Measurements from ENCODE around the gene LMNTD1.

The LMNTD1 gene

DNA sequence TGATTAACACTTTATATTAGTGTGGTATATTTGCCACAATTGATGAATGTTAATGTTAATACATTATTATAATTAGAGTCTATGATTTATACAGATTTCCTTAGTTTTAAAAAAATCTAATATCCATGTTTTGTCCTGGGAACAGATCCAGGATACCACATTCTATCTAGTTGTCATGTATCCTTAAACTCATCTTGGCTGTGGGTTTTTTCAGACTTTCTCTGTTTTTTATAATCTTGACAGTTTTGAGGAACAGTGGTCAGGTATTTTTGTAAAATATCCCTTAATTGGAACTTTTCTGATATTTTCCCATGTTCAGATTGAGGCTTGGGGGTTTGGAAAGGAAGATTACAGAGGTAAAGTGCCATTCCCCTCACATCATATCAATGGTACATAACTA is 104.1 kb downstream of the LMNTD1 start:
- Histone ChIP-seq H4K8ac (ENCODE audit: low read depth, low read length) (no peak overlapping the region), H2BK120ac (ENCODE audit: low read depth, low read length) (no peak overlapping the region), H3K9ac (ENCODE audit: low read length) (no peak overlapping the region), H3K4ac (ENCODE audit: low read depth, low read length) (no peak overlapping the region), H3K18ac (ENCODE audit: low read length) (no peak overlapping the region), H3K27me3 (ENCODE audit: insufficient read depth, low read length, poor library complexity) (no peaks in the 10 kb centered on the region), H3K79me1 (ENCODE audit: low read length) (no peaks in the 10 kb centered on the region), H3K23ac (ENCODE audit: low read length) (no peak overlapping the region), H3K4me1 (ENCODE audit: control insufficient read depth, low read depth, low read length) (no peaks in the 10 kb centered on the region), H2BK15ac (replicated peaks; ENCODE audit: low read depth) (no peak overlapping the region), H2BK5ac (ENCODE audit: low read length) (no peak overlapping the region), H2AK5ac (ENCODE audit: low read length) (no peak overlapping the region), H3K4me2 (ENCODE audit: low read length) (no peak overlapping the region), H3K4me3 (ENCODE audit: low read length) (no peak overlapping the region), H3K27ac (ENCODE audit: low read depth, low read length) (no peak overlapping the region), H3K36me3 (ENCODE audit: control insufficient read depth, insufficient read depth, low read length) (no peaks in the 10 kb centered on the region), H3K79me2 (ENCODE audit: control insufficient read depth, insufficient read depth, low read length) (no peaks in the 10 kb centered on the region), H4K5ac (ENCODE audit: low read length) (no peak overlapping the region), H3K56ac (ENCODE audit: low read length) (no peak overlapping the region)
- no peak for DNase-seq

DNA sequence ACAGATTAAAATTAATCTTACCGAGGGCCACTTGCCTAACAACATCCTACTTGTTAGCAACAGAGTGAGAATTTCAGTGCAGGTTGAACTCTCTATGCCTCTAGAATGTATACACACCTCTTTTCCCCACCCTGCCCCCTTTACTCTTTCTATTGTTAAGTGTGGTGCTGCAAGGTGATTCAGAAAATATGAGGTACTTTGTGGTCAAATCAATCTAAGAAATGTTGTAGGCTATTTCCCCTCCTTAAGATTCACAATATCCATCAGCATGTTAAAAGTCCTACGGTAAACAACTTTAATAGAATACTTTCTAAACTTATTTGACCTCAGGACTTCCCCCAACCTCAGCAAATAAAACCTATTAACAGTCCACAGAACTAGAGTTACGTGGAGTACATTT is 106.0 kb downstream of the LMNTD1 start:
- no CpG with 5 or more reads among the region's 3 CpGs for WGBS (ENCODE audit: extremely low coverage, insufficient coverage, low lambda C conversion rate)

GRCh38 chr12:25438638-25439037 is 114.4 kb downstream of the LMNTD1 start:
- H2BK15ac ChIP-seq (replicated peaks; ENCODE audit: low read depth), result no peak overlapping the region
- H3K4me2 ChIP-seq (ENCODE audit: low read length), result no peak overlapping the region
- H2BK120ac ChIP-seq (ENCODE audit: low read depth, low read length), result no peak overlapping the region
- H3K18ac ChIP-seq (ENCODE audit: low read length), result no peak overlapping the region
- WGBS (ENCODE audit: extremely low coverage, insufficient coverage, low lambda C conversion rate), result no CpG with 5 or more reads among the region's 1 CpG
- H4K5ac ChIP-seq (ENCODE audit: low read length), result no peak overlapping the region
- no peaks in the 10 kb centered on the region for H3K79me1 ChIP-seq (ENCODE audit: low read length)
- H3K36me3 ChIP-seq (ENCODE audit: control insufficient read depth, insufficient read depth, low read length), result no peaks in the 10 kb centered on the region
- H3K27ac ChIP-seq (ENCODE audit: low read depth, low read length), result no peak overlapping the region
- H3K27me3 ChIP-seq (ENCODE audit: insufficient read depth, low read length, poor library complexity), result no peaks in the 10 kb centered on the region
- H3K4me1 ChIP-seq (ENCODE audit: control insufficient read depth, low read depth, low read length), result no peaks in the 10 kb centered on the region
- H3K4me3 ChIP-seq (ENCODE audit: low read length), result no peak overlapping the region
- no peak overlapping the region for H3K4ac ChIP-seq (ENCODE audit: low read depth, low read length)
- DNase-seq, result no peak
- no peak overlapping the region for H3K56ac ChIP-seq (ENCODE audit: low read length)
- no peak overlapping the region for H3K9ac ChIP-seq (ENCODE audit: low read length)
- no peak overlapping the region for H2AK5ac ChIP-seq (ENCODE audit: low read length)
- no peak overlapping the region for H2BK5ac ChIP-seq (ENCODE audit: low read length)
- H4K8ac ChIP-seq (ENCODE audit: low read depth, low read length), result no peak overlapping the region
- H3K23ac ChIP-seq (ENCODE audit: low read length), result no peak overlapping the region
- no peaks in the 10 kb centered on the region for H3K79me2 ChIP-seq (ENCODE audit: control insufficient read depth, insufficient read depth, low read length)

More for the DNA sequence above, 106.0 kb downstream of the LMNTD1 start:
- no peak for DNase-seq
- no peak overlapping the region for H2AK5ac ChIP-seq (ENCODE audit: low read length)
- no peak overlapping the region for H2BK5ac ChIP-seq (ENCODE audit: low read length)
- no peaks in the 10 kb centered on the region for H3K4me1 ChIP-seq (ENCODE audit: control insufficient read depth, low read depth, low read length)
- H3K4me2 ChIP-seq (ENCODE audit: low read length), result no peak overlapping the region
- no peak overlapping the region for H3K18ac ChIP-seq (ENCODE audit: low read length)
- no peak overlapping the region for H3K23ac ChIP-seq (ENCODE audit: low read length)
- no peak overlapping the region for H2BK120ac ChIP-seq (ENCODE audit: low read depth, low read length)
- H3K79me2 ChIP-seq (ENCODE audit: control insufficient read depth, insufficient read depth, low read length), result no peaks in the 10 kb centered on the region
- no peak overlapping the region for H2BK15ac ChIP-seq (replicated peaks; ENCODE audit: low read depth)
- no peaks in the 10 kb centered on the region for H3K79me1 ChIP-seq (ENCODE audit: low read length)
- no peak overlapping the region for H3K4me3 ChIP-seq (ENCODE audit: low read length)
- H3K9ac ChIP-seq (ENCODE audit: low read length), result no peak overlapping the region
- H4K5ac ChIP-seq (ENCODE audit: low read length), result no peak overlapping the region
- H3K27me3 ChIP-seq (ENCODE audit: insufficient read depth, low read length, poor library complexity), result no peaks in the 10 kb centered on the region
- H3K27ac ChIP-seq (ENCODE audit: low read depth, low read length), result no peak overlapping the region
- no peak overlapping the region for H4K8ac ChIP-seq (ENCODE audit: low read depth, low read length)
- H3K56ac ChIP-seq (ENCODE audit: low read length), result no peak overlapping the region
- no peak overlapping the region for H3K4ac ChIP-seq (ENCODE audit: low read depth, low read length)
- no peaks in the 10 kb centered on the region for H3K36me3 ChIP-seq (ENCODE audit: control insufficient read depth, insufficient read depth, low read length)

GRCh38 chr12:25436206-25437030 is 116.7 kb downstream of the LMNTD1 start:
- peak; percentile 75 for DNase-seq
- WGBS (ENCODE audit: extremely low coverage, insufficient coverage, low lambda C conversion rate), result no CpG with 5 or more reads among the region's 9 CpGs

GRCh38 chr12:25435431-25435830 is 117.7 kb downstream of the LMNTD1 start:
- Histone ChIP-seq H4K5ac (ENCODE audit: low read length) (no peak overlapping the region), H2BK15ac (replicated peaks; ENCODE audit: low read depth) (no peak overlapping the region), H3K27ac (ENCODE audit: low read depth, low read length) (no peak overlapping the region), H3K9ac (ENCODE audit: low read length) (no peak overlapping the region), H3K4ac (ENCODE audit: low read depth, low read length) (no peak overlapping the region), H3K79me2 (ENCODE audit: control insufficient read depth, insufficient read depth, low read length) (no peaks in the 10 kb centered on the region), H3K4me3 (ENCODE audit: low read length) (no peak overlapping the region), H3K4me2 (ENCODE audit: low read length) (no peak overlapping the region), H3K27me3 (ENCODE audit: insufficient read depth, low read length, poor library complexity) (no peaks in the 10 kb centered on the region), H3K23ac (ENCODE audit: low read length) (no peak overlapping the region), H2BK120ac (ENCODE audit: low read depth, low read length) (no peak overlapping the region), H4K8ac (ENCODE audit: low read depth, low read length) (no peak overlapping the region), H3K4me1 (ENCODE audit: control insufficient read depth, low read depth, low read length) (no peaks in the 10 kb centered on the region), H3K36me3 (ENCODE audit: control insufficient read depth, insufficient read depth, low read length) (no peaks in the 10 kb centered on the region), H3K18ac (ENCODE audit: low read length) (no peak overlapping the region), H2BK5ac (ENCODE audit: low read length) (no peak overlapping the region), H2AK5ac (ENCODE audit: low read length) (no peak overlapping the region), H3K79me1 (ENCODE audit: low read length) (no peaks in the 10 kb centered on the region), H3K56ac (ENCODE audit: low read length) (no peak overlapping the region)
- WGBS (ENCODE audit: extremely low coverage, insufficient coverage, low lambda C conversion rate), result no CpG with 5 or more reads among the region's 3 CpGs
- DNase-seq, result no peak

More at GRCh38 chr12:25436206-25437030, 116.7 kb downstream of the LMNTD1 start:
- Histone ChIP-seq H2BK120ac (ENCODE audit: low read depth, low read length) (no peak overlapping the region), H2BK15ac (replicated peaks; ENCODE audit: low read depth) (no peak overlapping the region), H3K18ac (ENCODE audit: low read length) (no peak overlapping the region), H3K56ac (ENCODE audit: low read length) (peak overlapping the region; percentile 79), H3K79me1 (ENCODE audit: low read length) (no peaks in the 10 kb centered on the region), H3K4me3 (ENCODE audit: low read length) (no peak overlapping the region), H3K4ac (ENCODE audit: low read depth, low read length) (no peak overlapping the region), H3K4me1 (ENCODE audit: control insufficient read depth, low read depth, low read length) (no peaks in the 10 kb centered on the region), H2AK5ac (ENCODE audit: low read length) (no peak overlapping the region), H3K36me3 (ENCODE audit: control insufficient read depth, insufficient read depth, low read length) (no peaks in the 10 kb centered on the region), H3K9ac (ENCODE audit: low read length) (peak overlapping the region; percentile 39), H3K23ac (ENCODE audit: low read length) (no peak overlapping the region), H3K4me2 (ENCODE audit: low read length) (no peak overlapping the region), H3K79me2 (ENCODE audit: control insufficient read depth, insufficient read depth, low read length) (no peaks in the 10 kb centered on the region), H4K5ac (ENCODE audit: low read length) (no peak overlapping the region), H3K27ac (ENCODE audit: low read depth, low read length) (no peak overlapping the region), H3K27me3 (ENCODE audit: insufficient read depth, low read length, poor library complexity) (no peaks in the 10 kb centered on the region), H4K8ac (ENCODE audit: low read depth, low read length) (no peak overlapping the region), H2BK5ac (ENCODE audit: low read length) (peak overlapping the region; percentile 71)

DNA sequence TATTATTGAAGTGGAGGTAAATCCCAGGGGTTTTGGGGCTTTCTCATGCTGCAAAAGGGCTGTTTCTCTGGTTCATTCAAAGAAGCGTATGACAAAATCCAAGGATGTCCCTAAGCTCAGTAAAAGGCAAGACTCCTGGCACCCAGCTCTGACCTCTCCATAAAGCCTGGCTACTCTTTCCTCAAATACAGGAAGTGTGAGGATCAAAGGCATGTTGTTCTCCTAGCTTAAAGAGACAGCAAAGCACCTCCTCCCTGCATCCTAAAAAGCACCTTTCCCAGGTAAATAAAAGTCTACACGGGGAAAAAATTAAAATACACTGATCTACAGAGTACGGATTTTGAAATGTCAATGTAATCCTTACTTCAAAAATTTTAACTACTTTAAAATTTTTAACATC is 118.6 kb downstream of the LMNTD1 start:
- DNase-seq, result peak; percentile 61
- no CpG with 5 or more reads among the region's 3 CpGs for WGBS (ENCODE audit: extremely low coverage, insufficient coverage, low lambda C conversion rate)

More for the DNA sequence above, 118.6 kb downstream of the LMNTD1 start:
- H3K4me1 ChIP-seq (ENCODE audit: control insufficient read depth, low read depth, low read length), result no peaks in the 10 kb centered on the region
- no peak overlapping the region for H3K56ac ChIP-seq (ENCODE audit: low read length)
- H4K5ac ChIP-seq (ENCODE audit: low read length), result no peak overlapping the region
- H3K4me3 ChIP-seq (ENCODE audit: low read length), result no peak overlapping the region
- H3K4me2 ChIP-seq (ENCODE audit: low read length), result no peak overlapping the region
- H3K4ac ChIP-seq (ENCODE audit: low read depth, low read length), result no peak overlapping the region
- no peak overlapping the region for H2BK5ac ChIP-seq (ENCODE audit: low read length)
- no peaks in the 10 kb centered on the region for H3K79me1 ChIP-seq (ENCODE audit: low read length)
- no peaks in the 10 kb centered on the region for H3K79me2 ChIP-seq (ENCODE audit: control insufficient read depth, insufficient read depth, low read length)
- H2AK5ac ChIP-seq (ENCODE audit: low read length), result no peak overlapping the region
- H3K18ac ChIP-seq (ENCODE audit: low read length), result no peak overlapping the region
- H3K36me3 ChIP-seq (ENCODE audit: control insufficient read depth, insufficient read depth, low read length), result no peaks in the 10 kb centered on the region
- H2BK15ac ChIP-seq (replicated peaks; ENCODE audit: low read depth), result no peak overlapping the region
- no peak overlapping the region for H3K27ac ChIP-seq (ENCODE audit: low read depth, low read length)
- H3K27me3 ChIP-seq (ENCODE audit: insufficient read depth, low read length, poor library complexity), result no peaks in the 10 kb centered on the region
- H3K23ac ChIP-seq (ENCODE audit: low read length), result no peak overlapping the region
- H2BK120ac ChIP-seq (ENCODE audit: low read depth, low read length), result no peak overlapping the region
- H4K8ac ChIP-seq (ENCODE audit: low read depth, low read length), result no peak overlapping the region
- no peak overlapping the region for H3K9ac ChIP-seq (ENCODE audit: low read length)

Data from mesendoderm (in vitro differentiated cells).